ENCODE results near the gene VARS2.
"Not testable (repeated sequence)": the region's sequence is repeated elsewhere in the genome, so short reads cannot be mapped to it uniquely, and the experiment has no call there.

VARS2 gene

GRCh38 chr6:30914076-30914853 is at the start of gene VARS2:
Gene VARS2 (plus strand): TSS chr6:30914238. CDS start chr6:30914837, 599 bp downstream.
- peak; percentile 94 for DNase-seq

GRCh38 chr6:30864325-30864724 is 49.7 kb upstream of the VARS2 start:
- no peak for DNase-seq

- DNase-seq, result not testable (repeated sequence)
Observed at GRCh38 chr6:30869241-30869749, 44.7 kb upstream of the VARS2 start.

GRCh38 chr6:30870546-30870945 is 43.5 kb upstream of the VARS2 start:
- no peak for DNase-seq

GRCh38 chr6:30871592-30872183 is 42.4 kb upstream of the VARS2 start:
- no peak for DNase-seq

GRCh38 chr6:30873137-30873640 is 40.8 kb upstream of the VARS2 start:
- no peak for DNase-seq

- DNase-seq, result not testable (repeated sequence)
Observed at GRCh38 chr6:30873795-30874194, 40.2 kb upstream of the VARS2 start.

GRCh38 chr6:30875244-30876038 is 38.6 kb upstream of the VARS2 start:
- DNase-seq, result no peak

GRCh38 chr6:30876039-30876730 is 37.9 kb upstream of the VARS2 start:
- peak; percentile 18 for DNase-seq

GRCh38 chr6:30877419-30878262 is 36.4 kb upstream of the VARS2 start:
- peak; percentile 82 for DNase-seq

- DNase-seq, result no peak
Observed at GRCh38 chr6:30879684-30880427, 34.2 kb upstream of the VARS2 start.

- no peak for DNase-seq
Observed at GRCh38 chr6:30880698-30881252, 33.3 kb upstream of the VARS2 start.

GRCh38 chr6:30881392-30882203 is 32.4 kb upstream of the VARS2 start:
- no peak for DNase-seq

- DNase-seq, result no peak
Observed at GRCh38 chr6:30882204-30882758, 31.8 kb upstream of the VARS2 start.

- no peak for DNase-seq
Observed at GRCh38 chr6:30882759-30883684, 31.0 kb upstream of the VARS2 start.

GRCh38 chr6:30883685-30884520 is 30.1 kb upstream of the VARS2 start, which contains the start of gene DDR1:
Gene DDR1 (plus strand): TSS chr6:30884519. CDS start chr6:30888730, 4,211 bp downstream.
- peak; percentile 36 for DNase-seq
